D721Med (cell line): ENCODE data around the gene ABITRAM.
"Not testable (repeated sequence)": the region's sequence is repeated elsewhere in the genome, so short reads cannot be mapped to it uniquely, and the experiment has no call there.

Experiments
- DNase-seq: peaks from one replicate; pipeline ENCODE4 v3.0.0; 2011; ENCODE audit warnings: low spot score; ENCODE audit not compliant: insufficient read length
- FAIRE-seq: peaks from 2 replicates; lab custom pipeline; 2011; peaks lifted over from hg19 to GRCh38; lab: Jason Lieb, UNC
- CTCF ChIP-seq: IDR thresholded peaks from 2 replicates; pipeline ENCODE4 v1.5.1; 2012; ENCODE audit warnings: mild to moderate bottlenecking, control low read depth; ENCODE audit not compliant: insufficient read depth; ENCODE audit errors: missing control alignments

Gene ABITRAM

DNA sequence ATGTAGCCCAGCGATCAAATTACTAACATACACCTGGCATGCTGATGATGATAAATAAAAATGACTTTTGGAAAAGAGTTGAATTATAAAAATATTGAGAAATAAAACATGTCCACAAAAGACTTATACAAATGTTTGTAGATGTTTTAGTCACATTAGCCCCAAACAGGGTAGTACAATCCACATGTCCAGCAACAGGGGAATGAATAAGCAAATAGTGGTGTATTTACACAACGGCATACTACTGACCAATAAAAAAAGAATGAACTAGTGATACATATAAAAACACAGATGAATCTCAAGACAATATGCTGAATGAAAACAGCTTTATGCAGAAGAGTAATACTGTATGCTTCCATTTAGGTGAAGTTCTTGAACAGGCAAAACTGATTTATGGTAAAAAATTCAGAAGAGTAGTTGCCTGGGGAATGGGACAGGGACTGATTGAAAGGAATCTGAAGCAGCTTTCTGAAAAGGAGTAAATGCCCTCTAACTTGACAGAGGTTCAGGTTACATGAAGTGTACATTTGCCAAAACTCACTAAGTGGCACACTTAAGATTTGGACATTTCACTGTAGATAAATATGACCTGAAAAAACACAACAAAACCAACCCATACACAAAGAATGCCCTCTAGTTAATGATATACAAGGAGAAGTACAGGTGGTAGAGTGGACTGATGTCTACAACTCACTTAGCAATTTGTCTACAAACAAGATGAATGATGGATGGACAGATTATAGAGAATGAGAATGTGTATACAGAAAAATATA is 36.7 kb upstream of the ABITRAM start:
- TF ChIP-seq CTCF = no peak
- DNase-seq = no peak
- FAIRE-seq = no peak

- FAIRE-seq, DNase-seq: not testable (repeated sequence)
These were observed 35.0 kb upstream of the ABITRAM start for GRCh38 chr9:108899023-108899695.

DNA sequence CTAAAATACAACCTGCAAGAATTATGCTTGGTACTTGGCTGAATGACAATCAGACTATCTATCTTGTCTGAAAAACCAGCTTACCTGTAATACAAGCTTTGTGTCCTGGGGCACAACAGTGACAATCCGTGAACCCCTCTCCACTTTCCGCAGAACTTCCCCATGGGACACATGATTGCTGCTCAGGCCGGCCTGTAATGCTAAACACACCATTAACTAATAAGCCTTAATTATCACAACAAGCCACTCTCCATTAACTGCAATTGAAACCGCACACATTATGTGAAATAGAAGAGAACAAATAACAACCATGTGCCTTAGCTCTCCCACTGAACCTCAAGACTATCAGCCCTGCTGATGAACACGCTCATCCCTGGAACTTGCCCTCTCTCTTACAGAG is 34.0 kb upstream of the ABITRAM start:
- DNase-seq = no peak
- FAIRE-seq = no peak
- TF ChIP-seq CTCF = no peak

DNA sequence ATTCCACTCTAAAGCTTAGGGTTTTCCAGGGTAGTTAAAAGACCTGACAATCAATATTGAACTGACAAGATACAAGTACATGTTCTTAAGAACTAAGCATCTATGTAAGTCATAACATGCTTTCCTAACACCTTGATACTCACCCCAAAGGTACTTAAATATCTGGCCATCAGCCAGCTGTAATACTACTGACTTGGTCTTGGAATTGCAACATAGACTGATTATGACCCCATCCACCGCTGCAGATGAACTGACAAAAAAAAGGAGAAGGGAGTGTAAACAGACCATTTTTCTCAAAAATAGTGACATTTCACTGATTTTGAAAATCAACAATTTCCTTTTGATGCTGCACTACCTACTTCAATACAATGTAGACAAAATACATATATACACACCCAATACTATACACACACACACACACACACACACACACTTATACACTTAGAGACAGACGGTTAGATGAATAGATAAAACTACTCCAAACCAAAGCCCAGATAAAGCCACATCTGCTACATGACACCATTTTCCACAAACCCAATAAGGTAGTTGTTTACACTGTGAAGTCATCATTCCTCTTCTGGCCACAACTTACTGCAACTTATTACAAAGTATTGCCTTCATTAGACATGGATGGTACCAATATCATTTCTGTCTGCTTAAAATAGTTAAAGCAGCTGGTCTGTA is 30.6 kb upstream of the ABITRAM start:
- no peak for TF ChIP-seq CTCF
- no peak for DNase-seq
- FAIRE-seq = no peak

- TF ChIP-seq CTCF = no peak
- DNase-seq (no peak), FAIRE-seq (no peak)
These were observed 30.0 kb upstream of the ABITRAM start for GRCh38 chr9:108904161-108904560.

DNA sequence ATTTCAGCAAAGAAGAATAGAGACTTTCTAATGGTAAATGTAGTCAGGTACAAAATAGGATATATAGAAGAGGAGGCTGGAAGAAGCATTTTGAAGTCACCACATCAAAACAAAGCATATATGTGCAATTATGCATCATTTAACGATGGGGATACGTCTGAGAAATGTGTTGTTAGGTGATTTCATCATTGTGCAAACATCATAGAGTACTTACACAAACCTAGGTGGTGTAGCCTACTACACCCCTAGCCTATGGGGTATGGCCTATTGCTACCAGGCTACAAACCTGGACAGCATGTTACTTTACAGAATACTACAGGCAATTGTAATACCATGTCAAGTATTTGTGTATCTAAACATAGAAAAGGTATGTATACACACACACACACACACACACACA is 28.7 kb upstream of the ABITRAM start:
- FAIRE-seq = no peak
- DNase-seq = no peak
- TF ChIP-seq CTCF = no peak

GRCh38 chr9:108910402-108910801 is 23.8 kb upstream of the ABITRAM start:
- TF ChIP-seq CTCF = no peak
- DNase-seq (no peak), FAIRE-seq (no peak)
